GM12864 (cell line): ENCODE measurements around the gene ALS2CL.

Experiments used
- DNase-seq: peaks from one replicate; pipeline ENCODE4 v3.0.0-alpha.2; 2011; ENCODE audit warnings: low read depth
- H3K4me3 ChIP-seq: 2 replicates; pipeline ENCODE4 v1.5.1; 2011; ENCODE audit warnings: mild to moderate bottlenecking, low read depth, low read length, control low read depth
- CTCF ChIP-seq: IDR thresholded peaks from 2 replicates; pipeline ENCODE4 v1.5.1; 2011; ENCODE audit warnings: low read depth, mild to moderate bottlenecking, moderate library complexity, low read length, control low read depth, inconsistent platforms; ENCODE audit errors: missing control alignments

ALS2CL gene

GRCh38 chr3:46656778-46657556, 36.5 kb downstream of the ALS2CL start:
- H3K4me3 ChIP-seq, result no peak overlapping the region
- DNase-seq, result no peak
- no peak for TF ChIP-seq CTCF

GRCh38 chr3:46655271-46655670, 38.2 kb downstream of the ALS2CL start:
- no peak for DNase-seq
- no peak overlapping the region for H3K4me3 ChIP-seq
- no peak for TF ChIP-seq CTCF

GRCh38 chr3:46651084-46651483, 42.4 kb downstream of the ALS2CL start:
- TF ChIP-seq CTCF, result no peak
- DNase-seq, result no peak
- H3K4me3 ChIP-seq, result no peak overlapping the region

GRCh38 chr3:46649436-46649835, 44.0 kb downstream of the ALS2CL start:
- H3K4me3 ChIP-seq, result no peak overlapping the region
- no peak for TF ChIP-seq CTCF
- no peak for DNase-seq

GRCh38 chr3:46648096-46648495, 45.4 kb downstream of the ALS2CL start:
- no peak for TF ChIP-seq CTCF
- DNase-seq, result no peak
- H3K4me3 ChIP-seq, result no peak overlapping the region

- H3K4me3 ChIP-seq, result no peak overlapping the region
- DNase-seq, result no peak
- TF ChIP-seq CTCF, result no peak
Measured at GRCh38 chr3:46646700-46647099, 46.8 kb downstream of the ALS2CL start.

GRCh38 chr3:46643701-46644100, 49.8 kb downstream of the ALS2CL start:
- no peak for DNase-seq
- no peak overlapping the region for H3K4me3 ChIP-seq
- no peak for TF ChIP-seq CTCF
